Measurements from ENCODE around the gene B3GNT5. TPM values are rescaled to one million over a fixed set of nuclear protein-coding genes. Genes with fewer than 3 reads are reported as not detected.

The B3GNT5 gene
- total RNA-seq, 3 donors from 2014 or later, result 33.7 to 80.1 (median 71.2) TPM

GRCh38 chr3:183214277-183214612 lies 38.8 kb upstream of the B3GNT5 start:
- intact Hi-C loops (cut with DNase I, micrococcal nuclease), result no loop called here
- no peak overlapping the region for H3K4me3 ChIP-seq
- ATAC-seq (no peak), DNase-seq (no peak)
- H3K36me3 ChIP-seq (ENCODE audit: low read depth), result no peaks in the 10 kb centered on the region
- H3K4me1 ChIP-seq (ENCODE audit: low read depth), result no peaks in the 10 kb centered on the region
- H3K9me3 ChIP-seq, result no peaks in the 10 kb centered on the region
- TF ChIP-seq CTCF (IDR thresholded peaks at IDR 0.05), result no peak

GRCh38 chr3:183215591-183216202 lies 37.4 kb upstream of the B3GNT5 start:
- no peak for ATAC-seq

GRCh38 chr3:183217548-183218332 lies 35.3 kb upstream of the B3GNT5 start:
- no peaks in the 10 kb centered on the region for H3K36me3 ChIP-seq (ENCODE audit: low read depth)
- ATAC-seq, result no peak
- no peaks in the 10 kb centered on the region for H3K4me1 ChIP-seq (ENCODE audit: low read depth)
- H3K9me3 ChIP-seq, result no peaks in the 10 kb centered on the region
- DNase-seq, result no peak
- H3K4me3 ChIP-seq, result no peak overlapping the region
- intact Hi-C loops (cut with DNase I, micrococcal nuclease), result no loop called here
- TF ChIP-seq CTCF (IDR thresholded peaks at IDR 0.05), result no peak

More at GRCh38 chr3:183215591-183216202, 37.4 kb upstream of the B3GNT5 start:
- intact Hi-C loops (cut with DNase I, micrococcal nuclease), result no loop called here
- no peaks in the 10 kb centered on the region for H3K36me3 ChIP-seq (ENCODE audit: low read depth)
- H3K9me3 ChIP-seq, result no peaks in the 10 kb centered on the region
- H3K4me1 ChIP-seq (ENCODE audit: low read depth), result no peaks in the 10 kb centered on the region
- H3K4me3 ChIP-seq, result no peak overlapping the region
- DNase-seq, result no peak
- no peak for TF ChIP-seq CTCF (IDR thresholded peaks at IDR 0.05)

GRCh38 chr3:183218826-183219225 lies 34.2 kb upstream of the B3GNT5 start:
- ATAC-seq (no peak), DNase-seq (no peak)
- H3K9me3 ChIP-seq, result no peaks in the 10 kb centered on the region
- H3K4me1 ChIP-seq (ENCODE audit: low read depth), result no peaks in the 10 kb centered on the region
- no peaks in the 10 kb centered on the region for H3K36me3 ChIP-seq (ENCODE audit: low read depth)
- H3K4me3 ChIP-seq, result no peak overlapping the region
- no peak for TF ChIP-seq CTCF (IDR thresholded peaks at IDR 0.05)
- intact Hi-C loops (cut with DNase I, micrococcal nuclease), result no loop called here

- H3K36me3 ChIP-seq (ENCODE audit: low read depth), result no peaks in the 10 kb centered on the region
- no peak for ATAC-seq
- H3K4me3 ChIP-seq, result no peak overlapping the region
- H3K9me3 ChIP-seq, result no peaks in the 10 kb centered on the region
- no peak for TF ChIP-seq CTCF (IDR thresholded peaks at IDR 0.05)
- no peaks in the 10 kb centered on the region for H3K4me1 ChIP-seq (ENCODE audit: low read depth)
- DNase-seq, result no peak
- intact Hi-C loops (cut with DNase I, micrococcal nuclease), result no loop called here
Observed at GRCh38 chr3:183220828-183221227, 32.2 kb upstream of the B3GNT5 start.

Measured in mucosa of descending colon (tissue), 3 donors.